H1 (cell line): Measurements from ENCODE around the gene RIMS1.

Experiments
- FOSL1 ChIP-seq: IDR thresholded peaks from 2 replicates; pipeline ENCODE4 v1.6.1; 2011; ENCODE audit warnings: mild to moderate bottlenecking, low read depth, low read length, moderate library complexity; ENCODE audit not compliant: insufficient read depth
- KDM1A ChIP-seq: fragments of 200-600, 300-600 bp; sonication (generic); IDR thresholded peaks from 2 replicates; pipeline ENCODE4 v1.7.1; 2016; ENCODE audit warnings: mild to moderate bottlenecking, low read length, borderline replicate concordance
- POLR2A ChIP-seq, 2 experiments: IDR thresholded peaks; 1 replicate in 1 of 2; 2 replicates in 1 of 2; pipeline ENCODE4 v1.6.1; 2011; ENCODE audit warnings: low read depth in 2 of 2, low read length in 2 of 2, mild to moderate bottlenecking in 2 of 2; ENCODE audit errors: control extremely low read depth in 1 of 2
- POLR2AphosphoS5 ChIP-seq: IDR thresholded peaks from 2 replicates; pipeline ENCODE4 v1.6.1; 2011; ENCODE audit warnings: low read depth, low read length
- RBBP5 ChIP-seq: IDR thresholded peaks from 2 replicates; pipeline ENCODE4 v1.7.1; 2012; ENCODE audit warnings: low read depth, mild to moderate bottlenecking, inconsistent platforms, low read length, moderate library complexity, borderline replicate concordance
- TF ChIP-seq, protein P1 (sequence below), 3 experiments: IDR thresholded peaks; 1 replicate in 2 of 3; 2 replicates in 1 of 3; pipeline versions ENCODE4 v1.5.1 to v1.6.1; 2011; ENCODE audit warnings: low read length in 3 of 3, mild to moderate bottlenecking in 3 of 3, inconsistent platforms in 2 of 3, low read depth in 1 of 3, moderate library complexity in 1 of 3; ENCODE audit not compliant: insufficient read depth in 1 of 3; ENCODE audit errors: control extremely low read depth in 1 of 3

DNA sequence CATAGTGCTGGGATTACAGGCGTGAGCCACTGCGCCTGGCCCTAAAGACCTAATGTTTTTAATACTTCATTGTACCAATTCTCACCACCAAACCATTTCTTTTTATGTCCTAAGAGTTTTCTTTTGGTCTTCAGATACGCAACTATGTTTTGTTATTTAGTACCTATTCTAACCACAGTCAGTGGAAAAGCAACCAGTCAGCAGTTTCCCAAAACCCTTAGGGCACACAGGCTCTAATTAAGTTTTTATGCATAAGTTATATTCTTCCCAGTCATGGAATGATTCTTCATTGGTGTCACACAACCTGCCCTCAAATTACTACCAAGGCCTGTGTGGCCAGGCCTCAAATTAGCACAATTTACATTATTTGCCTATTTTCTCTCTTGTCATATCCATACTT lies 487.8 kb downstream of the RIMS1 start:
- TF ChIP-seq POLR2A (IDR thresholded peaks at IDR 0.05; ENCODE audit: control extremely low read depth in 1 of 2, low read depth in 2 of 2, low read length in 2 of 2) (no peak), POLR2AphosphoS5 (no peak), KDM1A (no peak), RBBP5 (no peak), FOSL1 (no peak)
- TF ChIP-seq, protein P1, sequence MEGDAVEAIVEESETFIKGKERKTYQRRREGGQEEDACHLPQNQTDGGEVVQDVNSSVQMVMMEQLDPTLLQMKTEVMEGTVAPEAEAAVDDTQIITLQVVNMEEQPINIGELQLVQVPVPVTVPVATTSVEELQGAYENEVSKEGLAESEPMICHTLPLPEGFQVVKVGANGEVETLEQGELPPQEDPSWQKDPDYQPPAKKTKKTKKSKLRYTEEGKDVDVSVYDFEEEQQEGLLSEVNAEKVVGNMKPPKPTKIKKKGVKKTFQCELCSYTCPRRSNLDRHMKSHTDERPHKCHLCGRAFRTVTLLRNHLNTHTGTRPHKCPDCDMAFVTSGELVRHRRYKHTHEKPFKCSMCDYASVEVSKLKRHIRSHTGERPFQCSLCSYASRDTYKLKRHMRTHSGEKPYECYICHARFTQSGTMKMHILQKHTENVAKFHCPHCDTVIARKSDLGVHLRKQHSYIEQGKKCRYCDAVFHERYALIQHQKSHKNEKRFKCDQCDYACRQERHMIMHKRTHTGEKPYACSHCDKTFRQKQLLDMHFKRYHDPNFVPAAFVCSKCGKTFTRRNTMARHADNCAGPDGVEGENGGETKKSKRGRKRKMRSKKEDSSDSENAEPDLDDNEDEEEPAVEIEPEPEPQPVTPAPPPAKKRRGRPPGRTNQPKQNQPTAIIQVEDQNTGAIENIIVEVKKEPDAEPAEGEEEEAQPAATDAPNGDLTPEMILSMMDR (IDR thresholded peaks at IDR 0.05; ENCODE audit: control extremely low read depth in 1 of 3, insufficient read depth in 1 of 3, low read depth in 1 of 3, low read length in 3 of 3): no peak
